HG02623 (cell line): ENCODE data around the gene AP2S1.
A peak's percentile ranks its signal among the peaks of the same experiment; 100 is the strongest.
"Not testable (repeated sequence)": the region's sequence is repeated elsewhere in the genome, so short reads cannot be mapped to it uniquely, and the experiment has no call there.

Source experiments
- ATAC-seq: cut with Tn5 transposase; IDR thresholded peaks from one replicate; pipeline ENCODE4 v1.9.1; 2021; ENCODE audit warnings: moderate library complexity; ENCODE audit not compliant: unreplicated experiment

AP2S1 gene

GRCh38 chr19:46809534-46810272 is 40.9 kb downstream of the AP2S1 start:
- no peak for ATAC-seq

GRCh38 chr19:46806656-46807055 is 44.0 kb downstream of the AP2S1 start:
- no peak for ATAC-seq

- ATAC-seq, result not testable (repeated sequence)
These were observed 46.2 kb downstream of the AP2S1 start for GRCh38 chr19:46804432-46804831.

- no peak for ATAC-seq
These were observed 47.1 kb downstream of the AP2S1 start for GRCh38 chr19:46803555-46803954.

- no peak for ATAC-seq
These were observed 48.5 kb downstream of the AP2S1 start for GRCh38 chr19:46802152-46802551.

GRCh38 chr19:46798713-46799112 is 51.9 kb downstream of the AP2S1 start:
- no peak for ATAC-seq

- ATAC-seq, result no peak
These were observed 52.8 kb downstream of the AP2S1 start for GRCh38 chr19:46797881-46798280.

GRCh38 chr19:46791944-46792343 is 58.7 kb downstream of the AP2S1 start:
- ATAC-seq, result no peak

- no peak for ATAC-seq
These were observed 61.3 kb downstream of the AP2S1 start for GRCh38 chr19:46789371-46789770.

GRCh38 chr19:46788968-46789338 is 61.7 kb downstream of the AP2S1 start:
- ATAC-seq, result no peak

- ATAC-seq, result peak; percentile 62
These were observed 62.2 kb downstream of the AP2S1 start, which contains the start of gene SLC1A5 for GRCh38 chr19:46788262-46788967. SLC1A5 (minus strand) TSS chr19:46788594; CDS start chr19:46787965, 629 bp downstream.
